Effector CD4-positive, alpha-beta T cell (primary cell): ENCODE measurements around the gene PIH1D2.
"Not testable (repeated sequence)": the region's sequence is repeated elsewhere in the genome, so short reads cannot be mapped to it uniquely, and the experiment has no call there.

Experiments
- DNase-seq: peaks from one replicate; pipeline ENCODE4 v3.0.0-alpha.2; 2020
- total RNA-seq: gene quantifications from one replicate; lab custom pipeline; 2026; lab: John Stamatoyannopoulos, UW

The PIH1D2 gene
- total RNA-seq, result 0.94 reads per million

GRCh38 chr11:112073941-112074811 lies at the start of gene PIH1D2, which contains the start of gene NKAPD1:
PIH1D2 (minus strand) TSS chr11:112074017; CDS start chr11:112073174, 843 bp downstream.
NKAPD1 (plus strand) TSS chr11:112074299; CDS start chr11:112075575, 1,276 bp downstream.
- DNase-seq, result peak; percentile 77

GRCh38 chr11:112123129-112123528 lies 49.3 kb upstream of the PIH1D2 start:
- no peak for DNase-seq

DNA sequence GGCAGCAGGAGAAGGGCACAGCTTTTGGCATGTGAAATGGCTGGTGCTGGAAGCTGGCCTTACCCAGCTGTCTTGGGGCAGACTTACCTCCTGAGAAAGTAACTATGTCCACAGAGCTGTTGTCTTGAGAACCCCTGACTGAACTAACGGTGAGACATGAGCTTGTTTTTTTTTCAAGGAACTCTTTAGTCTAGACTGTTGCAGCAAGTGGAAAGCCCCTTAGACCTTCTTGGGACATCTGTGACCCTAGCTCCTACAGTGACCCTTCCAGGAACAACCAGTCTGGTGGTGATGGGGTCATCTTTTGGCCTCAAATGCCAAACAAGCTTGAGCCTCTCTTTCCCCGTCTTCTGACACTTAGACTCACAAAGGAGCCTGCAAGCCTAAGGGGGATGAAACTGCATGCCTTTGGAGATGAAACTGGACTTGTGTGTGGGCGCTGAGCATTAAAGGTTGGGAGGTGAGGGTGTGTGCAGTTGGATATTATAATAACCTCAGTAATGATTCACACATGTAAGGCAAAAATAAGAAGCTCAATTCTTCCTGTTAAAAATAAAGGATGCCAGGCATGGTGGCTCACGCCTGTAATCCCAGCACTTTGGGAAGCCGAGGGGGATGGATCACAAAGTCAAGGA lies 48.3 kb upstream of the PIH1D2 start:
- no peak for DNase-seq

- no peak for DNase-seq
Measured at GRCh38 chr11:112118176-112118575, 44.4 kb upstream of the PIH1D2 start.

- DNase-seq, result no peak
Measured at GRCh38 chr11:112115386-112115785, 41.6 kb upstream of the PIH1D2 start.

GRCh38 chr11:112114460-112114859 lies 40.6 kb upstream of the PIH1D2 start:
- no peak for DNase-seq

DNA sequence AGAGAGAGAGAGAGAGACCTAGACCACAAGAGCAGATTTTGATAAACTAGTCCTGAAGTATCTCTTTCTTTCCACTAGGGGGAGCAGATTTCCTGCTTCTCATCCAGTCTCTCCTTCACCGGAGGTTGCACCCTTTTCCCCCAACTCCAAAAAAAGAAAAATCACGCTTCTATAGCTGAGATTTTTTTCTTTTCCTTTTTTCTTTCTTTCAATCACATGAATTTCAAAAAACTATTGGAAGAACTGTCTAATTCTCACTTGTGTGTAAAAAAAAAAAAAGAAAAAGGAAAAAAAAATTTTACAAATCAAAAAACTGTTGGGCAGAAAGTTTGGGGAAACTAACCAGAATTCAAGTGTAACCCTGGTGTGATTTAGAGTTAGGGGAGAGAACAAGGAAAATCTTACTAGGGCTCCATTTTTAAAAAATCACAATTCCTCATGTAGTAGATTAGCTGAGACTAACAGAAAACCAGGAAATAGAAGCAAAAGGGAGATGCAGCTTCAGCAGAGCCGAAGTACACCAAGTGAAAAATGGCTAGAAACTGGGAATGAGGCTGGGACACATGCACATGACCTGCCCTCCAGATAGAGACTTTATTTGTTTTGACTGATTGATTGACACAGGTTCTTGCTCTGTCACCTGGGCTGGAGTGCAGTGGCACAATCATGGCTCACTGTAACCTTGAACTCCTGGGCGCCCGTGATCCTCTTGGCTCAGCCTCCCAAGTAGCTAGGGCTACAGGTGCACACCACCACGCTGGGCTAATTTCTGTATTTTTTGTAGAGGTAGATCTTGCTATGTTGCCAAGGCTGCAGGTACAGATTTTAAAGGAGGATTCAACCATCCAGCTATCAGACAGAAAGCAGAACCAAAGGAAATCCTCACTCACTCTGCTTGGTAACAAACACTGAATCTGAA lies 40.0 kb upstream of the PIH1D2 start:
- DNase-seq, result no peak

GRCh38 chr11:112106070-112106469 lies 32.3 kb upstream of the PIH1D2 start:
- no peak for DNase-seq

DNA sequence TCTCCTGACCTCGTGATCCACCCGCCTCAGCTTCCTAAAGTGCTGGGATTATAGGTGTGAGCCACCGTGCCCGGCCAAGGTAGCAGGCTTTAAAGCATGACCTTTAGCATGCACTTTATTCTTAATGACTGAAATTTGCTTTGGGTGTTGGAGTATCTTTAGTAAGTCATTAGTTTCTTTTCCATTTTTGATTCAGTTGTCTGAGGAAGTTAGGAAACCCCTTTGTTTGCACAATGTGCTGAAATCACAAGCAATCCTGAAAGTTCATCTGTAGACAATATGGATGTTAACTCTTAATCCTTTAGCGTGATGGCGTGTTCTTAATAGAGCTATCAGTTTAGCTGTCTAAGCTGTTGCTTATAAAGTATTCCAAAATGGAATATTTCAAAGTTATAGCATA lies 29.6 kb upstream of the PIH1D2 start:
- no peak for DNase-seq

GRCh38 chr11:112100462-112100861 lies 26.6 kb upstream of the PIH1D2 start:
- DNase-seq, result no peak

DNA sequence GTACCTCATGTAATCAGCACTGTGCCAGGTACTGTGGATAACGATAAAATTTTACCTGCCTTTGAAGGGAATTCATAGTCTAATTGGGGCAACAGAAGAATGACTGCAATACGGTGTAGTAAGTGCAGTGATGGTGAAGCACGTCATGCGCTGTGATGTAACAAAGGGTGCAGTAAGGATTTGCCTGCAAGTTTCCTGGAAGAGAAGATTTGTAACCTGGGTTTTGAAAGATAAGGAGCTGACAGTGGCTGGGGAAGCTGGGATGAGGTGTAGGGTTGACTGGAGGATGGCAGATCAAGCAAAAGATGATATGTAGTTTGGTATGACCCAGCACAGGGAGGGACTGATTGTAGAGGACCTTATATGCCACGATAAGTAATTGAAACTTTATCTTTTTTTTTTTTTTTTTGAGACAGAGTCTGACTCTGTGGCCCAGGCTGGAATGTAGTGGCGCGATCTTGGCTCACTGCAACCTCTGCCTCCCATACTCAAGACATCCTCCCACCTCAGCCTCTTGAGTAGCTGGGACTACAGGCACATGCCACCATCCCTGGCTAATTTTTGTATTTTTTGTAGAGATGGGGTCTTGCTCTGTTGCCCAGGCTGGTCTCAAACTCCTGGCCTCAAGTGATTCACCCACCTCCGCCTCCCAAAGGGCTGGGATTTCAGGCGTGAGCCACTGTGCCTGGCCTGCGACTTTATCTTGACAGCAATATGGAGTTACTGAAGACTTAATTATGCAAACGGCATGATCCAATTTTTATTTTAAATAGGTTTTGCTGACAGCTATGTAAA lies 24.1 kb upstream of the PIH1D2 start:
- no peak for DNase-seq

GRCh38 chr11:112096194-112096593 lies 22.4 kb upstream of the PIH1D2 start:
- no peak for DNase-seq

DNA sequence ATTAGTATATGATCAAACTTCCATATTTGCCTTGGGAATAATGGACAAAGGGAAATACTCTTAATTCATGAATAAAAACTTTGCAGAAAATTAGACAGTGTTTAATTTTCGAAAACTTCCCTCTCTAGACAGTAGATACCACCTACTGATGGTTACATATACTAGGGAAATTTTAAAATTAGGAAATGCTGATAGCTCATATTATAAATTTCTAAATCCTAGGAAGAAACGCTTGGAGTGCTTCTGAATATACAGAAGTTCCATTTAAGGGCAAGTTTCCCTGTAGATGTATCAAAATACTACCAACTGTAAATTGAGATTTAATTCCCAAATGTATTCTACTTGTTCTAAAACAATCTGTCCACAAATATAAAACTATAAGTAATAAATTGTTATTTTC lies 21.5 kb upstream of the PIH1D2 start:
- DNase-seq, result not testable (repeated sequence)

DNA sequence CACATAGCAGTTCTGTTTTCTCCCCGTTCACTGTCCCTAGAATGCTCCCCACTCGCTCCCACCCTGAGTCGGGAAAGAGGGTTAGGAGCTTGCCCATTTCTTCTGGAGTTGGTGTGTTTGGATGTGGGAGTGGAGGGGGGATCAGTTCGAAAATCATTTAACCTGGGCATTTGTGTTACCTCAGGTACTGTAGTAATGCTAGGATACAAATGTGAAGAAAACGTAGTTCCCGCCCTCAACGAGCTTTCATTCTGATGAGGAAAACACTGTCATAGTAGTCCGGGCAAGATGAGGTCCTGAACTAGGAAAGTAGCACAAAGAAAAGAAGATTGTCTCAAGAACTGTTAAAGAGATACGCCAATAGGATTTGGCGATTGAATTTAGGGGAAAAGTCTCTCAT lies 13.4 kb upstream of the PIH1D2 start:
- DNase-seq, result no peak

- DNase-seq, result peak; percentile 96
Measured at GRCh38 chr11:112086422-112087191, 12.8 kb upstream of the PIH1D2 start, which contains the start of the genes SDHD and TIMM8B. SDHD (plus strand) TSS chr11:112086873; CDS start chr11:112086908, 35 bp downstream. TIMM8B (minus strand) TSS chr11:112086756; CDS start chr11:112086723, 33 bp downstream.

GRCh38 chr11:112085822-112086421 lies 12.1 kb upstream of the PIH1D2 start:
- no peak for DNase-seq

DNA sequence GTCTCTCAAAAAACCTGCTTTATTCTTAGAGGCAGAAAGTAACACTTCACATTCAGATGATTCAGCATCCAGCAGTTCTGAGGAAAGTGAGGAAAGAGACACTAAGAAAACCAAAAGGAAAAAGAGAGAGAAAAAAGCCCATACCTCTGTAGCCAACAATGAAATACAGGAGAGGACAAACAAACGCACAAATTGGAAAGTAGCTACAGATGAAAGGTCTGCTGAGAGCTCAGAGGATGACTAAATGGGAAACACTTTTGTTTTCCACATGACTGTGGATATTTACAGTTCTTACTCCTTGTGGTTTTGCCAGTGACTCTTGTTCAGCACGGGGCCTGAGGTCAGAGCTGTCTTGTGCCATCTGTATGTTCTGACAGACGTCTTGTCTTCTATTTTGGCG lies 8.9 kb upstream of the PIH1D2 start:
- DNase-seq, result no peak

- no peak for DNase-seq
Measured at GRCh38 chr11:112062923-112063322, 10.9 kb downstream of the PIH1D2 start.

- DNase-seq, result no peak
Measured at GRCh38 chr11:112058103-112058502, 15.7 kb downstream of the PIH1D2 start.

- DNase-seq, result no peak
Measured at GRCh38 chr11:112057170-112057569, 16.6 kb downstream of the PIH1D2 start.

DNA sequence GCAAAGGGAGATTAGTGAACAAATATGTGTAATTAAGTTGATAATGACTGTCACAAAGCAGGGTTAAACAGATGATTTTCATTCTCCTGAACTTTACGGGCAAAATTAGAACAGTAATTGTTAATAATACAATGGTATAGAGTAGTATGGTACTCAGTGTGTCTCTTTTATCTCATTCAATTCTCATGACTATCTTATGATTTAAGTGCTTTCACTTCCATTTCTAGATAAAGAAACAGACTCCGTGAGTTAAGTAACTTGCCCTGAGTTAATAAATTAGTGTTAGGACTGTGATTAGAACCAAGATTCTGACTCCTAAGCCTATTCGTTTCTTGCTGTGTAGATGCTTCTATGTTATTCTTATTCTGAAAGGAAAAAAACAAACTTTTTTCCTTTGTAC lies 22.0 kb downstream of the PIH1D2 start:
- no peak for DNase-seq
